Cerebellar cortex (tissue), 1 donor: ENCODE measurements around the gene VWA1.
"Not testable (repeated sequence)": the region's sequence is repeated elsewhere in the genome, so short reads cannot be mapped to it uniquely, and the experiment has no call there.

ENCODE experiments used
- DNase-seq: peaks from one replicate; pipeline ENCODE4 v3.0.0-alpha.2; 2015; ENCODE audit warnings: low spot score

The VWA1 gene

DNA sequence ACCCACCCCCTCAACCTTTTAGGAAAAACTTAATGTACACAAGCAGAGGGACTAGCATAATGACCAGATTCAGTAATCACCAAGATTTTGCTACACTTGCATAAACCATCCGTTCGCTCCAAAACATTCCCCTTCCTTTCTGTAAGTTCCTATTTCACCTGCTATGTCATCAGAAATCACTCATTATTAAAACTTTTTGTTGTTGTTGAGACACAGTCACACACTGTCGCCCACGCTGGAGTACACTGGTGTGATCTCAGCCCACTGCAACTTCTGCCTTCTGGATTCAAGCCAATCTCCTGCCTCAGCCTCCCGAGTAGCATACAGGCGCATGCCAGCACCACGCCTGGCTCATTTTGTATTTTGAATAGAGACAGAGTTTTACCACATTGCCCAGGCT is 31.8 kb upstream of the VWA1 start:
- no peak for DNase-seq

DNA sequence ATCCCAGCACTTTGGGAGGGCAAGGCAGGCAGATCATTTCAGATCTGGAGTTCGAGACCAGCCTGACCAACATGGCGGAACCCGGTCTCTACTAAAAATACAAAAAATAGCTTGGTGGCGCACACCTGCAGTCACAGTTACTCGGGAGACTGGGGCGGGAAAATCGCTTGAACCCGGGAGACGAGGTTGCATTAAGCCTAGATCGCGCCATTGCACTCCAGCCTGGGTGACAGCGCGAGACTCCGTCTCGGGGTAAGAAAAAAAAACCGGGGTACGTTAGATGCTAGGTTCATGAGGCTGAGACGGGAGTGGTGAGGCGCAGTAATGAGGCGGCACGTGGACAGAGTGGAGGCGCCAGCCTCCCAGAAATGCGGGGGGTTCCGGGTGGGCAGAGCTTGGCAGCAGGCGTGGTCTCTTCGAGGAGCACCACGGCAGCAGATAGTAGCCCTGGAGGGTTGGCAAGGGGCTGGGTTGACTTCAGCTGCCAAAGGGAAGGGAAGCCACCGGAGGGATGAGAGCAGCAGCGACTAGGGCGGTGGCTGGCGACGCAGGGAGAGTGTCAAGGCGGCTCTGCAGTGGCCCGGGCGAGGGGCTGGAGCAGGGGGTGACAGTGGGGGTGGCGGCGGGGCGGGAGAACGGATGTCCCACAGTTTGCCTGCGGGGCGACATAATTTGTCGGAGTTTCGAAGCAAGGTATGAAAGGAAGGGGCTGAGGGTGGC is 29.2 kb upstream of the VWA1 start:
- no peak for DNase-seq

DNA sequence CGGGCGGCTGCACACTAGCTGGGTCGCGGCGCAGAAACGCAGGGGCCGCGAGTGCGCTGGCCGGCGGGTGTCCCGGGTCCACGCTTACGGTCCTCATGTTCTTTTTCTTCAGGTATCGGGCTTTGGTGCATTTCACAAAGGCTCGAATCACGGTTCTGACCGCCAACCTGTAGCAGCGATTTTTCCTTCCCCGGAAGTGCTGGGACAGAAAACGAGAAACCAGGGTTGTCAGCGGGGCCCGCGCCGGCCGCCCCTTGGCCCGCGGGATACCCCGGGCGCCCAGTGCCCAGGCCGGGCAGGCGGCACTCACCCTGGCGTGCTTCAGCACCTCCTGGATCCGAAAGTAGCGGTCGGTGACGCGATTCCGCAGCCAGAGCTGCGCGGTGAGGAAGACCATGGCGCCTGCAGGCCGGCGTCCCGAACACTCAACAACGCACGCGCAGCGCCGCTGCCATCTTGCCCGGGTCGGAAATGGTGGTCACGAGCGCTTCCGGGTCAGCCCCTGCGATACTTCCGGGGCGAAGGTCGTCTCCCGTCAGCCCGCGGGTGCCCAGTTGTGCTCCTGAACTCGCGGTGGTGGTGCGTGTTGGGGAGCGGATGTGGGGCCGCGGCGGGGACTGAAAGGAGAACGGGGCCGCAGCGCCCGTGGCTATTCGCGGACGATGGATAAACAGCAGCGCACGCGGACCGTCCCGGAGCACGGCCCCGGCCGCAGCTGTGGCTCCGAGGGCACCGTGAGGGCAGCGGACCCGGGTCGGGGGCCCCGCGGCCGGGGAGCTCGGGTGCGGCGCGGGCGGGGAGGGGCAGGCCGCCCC is 28.5 kb upstream of the VWA1 start, which contains the start of gene MRPL20:
MRPL20 (minus strand) TSS at position 473 of the 815 bp plus-strand sequence; CDS start at position 397, 76 bp downstream.
- peak; percentile 92 for DNase-seq

GRCh38 chr1:1407636-1408318 is 27.7 kb upstream of the VWA1 start:
- no peak for DNase-seq

DNA sequence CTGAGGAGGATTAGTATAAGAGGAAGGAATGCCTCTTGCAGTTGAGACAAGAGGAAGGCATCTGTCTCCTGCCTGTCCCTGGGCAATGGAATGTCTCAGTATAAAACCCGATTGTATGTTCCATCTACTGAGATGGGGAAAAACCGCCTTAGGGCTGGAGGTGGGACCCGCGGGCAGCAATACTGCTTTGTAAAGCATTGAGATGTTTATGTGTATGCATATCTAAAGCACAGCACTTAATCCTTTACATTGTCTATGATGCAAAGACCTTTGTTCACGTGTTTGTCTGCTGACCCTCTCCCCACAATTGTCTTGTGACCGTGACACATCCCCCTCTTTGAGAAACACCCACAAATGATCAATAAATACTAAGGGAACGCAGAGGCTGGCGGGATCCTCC is 25.3 kb upstream of the VWA1 start:
- not testable (repeated sequence) for DNase-seq

- no peak for DNase-seq
Observed at GRCh38 chr1:1411626-1412025, 23.9 kb upstream of the VWA1 start.

GRCh38 chr1:1412311-1412902 is 23.1 kb upstream of the VWA1 start:
- not testable (repeated sequence) for DNase-seq

- DNase-seq, result no peak
Observed at GRCh38 chr1:1415751-1416150, 19.7 kb upstream of the VWA1 start.

DNA sequence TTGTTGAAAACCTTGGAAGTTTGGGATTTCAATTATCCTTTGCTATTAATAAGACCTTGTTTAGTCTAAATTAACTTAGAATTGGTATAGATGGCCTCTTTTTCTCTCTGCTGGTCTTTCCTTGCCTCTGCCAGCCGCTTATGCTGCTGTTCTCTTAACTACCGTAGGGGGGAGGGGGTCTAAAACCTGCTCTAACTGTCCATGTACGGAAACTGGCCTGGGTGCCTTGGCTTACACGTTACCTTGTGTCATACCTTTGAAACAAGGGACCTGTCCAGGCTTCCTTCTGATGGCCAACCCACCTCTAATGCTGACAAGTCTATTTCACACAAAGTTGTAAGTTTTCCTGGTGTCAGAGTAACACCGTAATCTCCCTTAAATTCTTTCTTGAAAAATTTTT is 18.1 kb upstream of the VWA1 start:
- not testable (repeated sequence) for DNase-seq

DNA sequence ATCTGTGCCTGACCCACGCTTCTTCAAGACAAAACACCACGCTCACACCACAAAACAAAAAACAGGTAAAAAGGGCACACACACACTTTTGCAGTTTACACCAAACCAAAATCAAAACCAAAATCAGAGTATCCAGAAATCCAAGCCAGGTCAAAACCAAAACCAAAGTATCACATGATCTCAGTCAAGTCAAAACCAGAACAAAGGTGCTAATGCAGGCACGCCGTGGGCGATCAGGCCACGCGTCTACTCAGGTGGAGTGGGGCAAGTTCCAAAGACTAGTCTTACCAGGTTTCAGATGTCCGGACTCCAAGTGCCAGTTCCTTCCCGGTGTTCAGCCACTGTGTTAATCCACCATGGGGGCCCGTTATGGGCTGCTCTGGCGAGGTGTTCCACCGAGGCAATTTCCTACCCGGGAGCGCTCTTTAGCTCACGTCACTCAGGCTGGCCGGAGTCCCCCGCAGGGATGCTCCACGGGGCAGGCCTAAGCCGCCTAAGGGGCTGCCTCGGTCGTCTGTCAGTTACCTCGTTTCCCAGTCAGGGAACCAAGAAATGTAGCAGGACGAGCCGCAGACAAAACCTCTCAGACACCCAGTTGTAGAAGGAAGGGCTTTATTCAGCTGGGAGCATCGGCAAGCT is 17.5 kb upstream of the VWA1 start:
- DNase-seq, result not testable (repeated sequence)

DNA sequence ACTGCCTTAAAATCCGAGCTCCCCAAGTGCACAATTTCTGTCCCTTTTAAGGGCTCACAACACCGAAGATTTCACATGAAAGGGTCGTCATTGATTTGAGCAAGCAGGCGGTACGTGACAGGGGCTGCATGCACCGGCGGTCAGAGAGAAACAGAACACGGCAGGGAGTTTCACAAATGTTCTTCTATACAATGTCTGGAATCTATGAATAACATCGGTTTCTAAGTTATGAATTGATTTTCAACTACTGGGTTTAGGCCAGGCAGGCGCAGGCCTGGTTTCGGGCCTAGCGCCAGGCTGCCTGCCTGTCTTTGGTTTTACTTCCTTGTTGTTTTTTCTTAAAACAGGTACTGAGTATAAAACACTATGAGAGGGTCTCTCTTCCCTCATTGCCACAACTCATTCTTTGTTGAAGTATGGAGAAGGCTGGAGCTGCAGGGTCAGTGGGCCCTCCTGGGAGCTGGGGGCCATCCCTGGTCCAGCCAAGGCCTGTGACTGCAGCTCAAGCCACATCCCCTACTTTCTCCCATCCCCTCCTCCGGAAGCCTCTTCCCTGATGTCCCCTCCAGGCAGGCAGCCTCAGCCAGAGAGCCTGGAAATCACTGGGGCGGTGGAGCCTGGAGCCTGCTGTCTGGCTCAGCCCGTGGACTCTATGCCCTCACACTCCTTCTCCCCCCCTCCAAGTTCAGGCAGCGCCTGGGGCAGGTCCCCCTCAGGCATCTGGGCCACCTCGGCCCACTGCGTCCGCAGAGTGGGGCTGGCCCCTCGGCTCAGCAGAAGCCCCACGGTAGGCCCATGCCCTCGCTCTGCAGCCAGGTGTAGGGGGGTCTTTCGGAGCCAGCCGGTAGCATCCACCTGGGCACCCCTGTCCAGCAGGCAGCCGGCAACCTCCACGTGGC is 16.8 kb upstream of the VWA1 start:
- no peak for DNase-seq

- DNase-seq, result no peak
Observed at GRCh38 chr1:1419363-1419812, 16.1 kb upstream of the VWA1 start.

DNA sequence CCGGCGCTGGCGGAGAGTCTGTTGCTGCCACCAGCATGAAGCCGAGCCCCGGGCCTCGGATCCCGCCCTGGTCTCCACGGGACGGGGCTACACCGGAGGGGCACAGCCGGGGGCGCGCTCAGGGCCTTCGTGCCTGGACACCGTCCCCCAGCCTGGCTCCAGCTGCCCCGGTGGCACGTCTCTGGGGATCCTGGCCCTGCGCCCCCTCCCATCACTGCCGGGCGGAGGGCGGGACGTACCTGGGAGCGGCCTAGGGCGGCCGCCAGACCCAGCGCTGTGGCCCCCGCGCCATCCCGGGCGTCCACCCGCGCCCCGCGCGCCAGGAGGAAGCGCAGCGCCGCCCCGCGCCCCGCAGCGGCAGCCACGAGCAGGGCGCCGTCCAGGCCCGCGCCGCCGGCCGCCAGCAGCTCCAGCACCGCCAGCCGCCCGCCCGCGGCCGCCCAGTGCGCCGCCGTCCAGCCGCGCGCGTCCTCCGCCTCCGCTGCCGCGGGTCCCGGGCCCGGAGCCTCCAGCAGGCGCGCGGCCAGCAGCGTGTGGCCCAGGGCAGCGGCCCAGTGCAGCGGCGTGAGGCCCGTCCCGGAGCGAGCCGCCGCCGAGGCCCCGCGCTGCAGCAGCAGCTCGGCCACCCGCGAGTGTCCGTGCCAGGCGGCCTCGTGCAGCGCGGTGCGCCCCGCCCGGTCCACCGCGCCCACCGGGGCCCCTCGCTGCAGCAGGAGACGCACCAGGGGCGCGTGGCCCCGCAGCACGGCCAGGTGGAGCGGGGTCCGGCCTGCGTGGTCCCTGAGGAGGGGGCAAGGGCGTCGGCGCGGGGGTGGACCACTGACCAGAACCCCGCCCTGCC is 15.5 kb upstream of the VWA1 start:
- DNase-seq, result no peak

- DNase-seq, result no peak
Observed at GRCh38 chr1:1420654-1421141, 14.8 kb upstream of the VWA1 start.

- DNase-seq, result no peak
Observed at GRCh38 chr1:1421147-1421906, 14.2 kb upstream of the VWA1 start, which contains the start of gene ANKRD65. ANKRD65 (minus strand) TSS chr1:1421276; CDS start chr1:1421005, 271 bp downstream.

GRCh38 chr1:1421907-1422464 is 13.5 kb upstream of the VWA1 start:
- no peak for DNase-seq

- DNase-seq, result no peak
Observed at GRCh38 chr1:1422465-1423244, 12.8 kb upstream of the VWA1 start.

DNA sequence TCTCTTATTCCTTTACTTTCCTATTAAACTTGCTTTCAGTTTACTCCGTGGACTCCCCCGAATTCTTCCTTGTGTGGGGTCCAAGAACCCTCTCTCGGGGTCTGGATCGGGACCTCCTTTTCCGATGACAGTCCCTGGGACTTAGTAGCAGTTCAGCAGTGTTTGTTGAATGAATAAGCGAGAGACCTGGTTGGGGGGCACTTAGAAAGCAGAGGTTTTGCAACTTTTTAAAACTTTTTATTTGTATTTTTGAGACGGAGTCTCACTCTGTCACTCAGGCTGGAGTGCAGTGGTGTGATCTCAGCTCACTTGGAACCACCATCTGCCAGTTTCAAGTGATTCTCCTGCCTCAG is 12.3 kb upstream of the VWA1 start:
- no peak for DNase-seq
